Measurements from ENCODE around the gene LRRC51. TPM values are rescaled to one million over a fixed set of nuclear protein-coding genes. Genes with fewer than 3 reads are reported as not detected.
A peak's percentile ranks its signal among the peaks of the same experiment; 100 is the strongest.

Gene LRRC51, protein sequence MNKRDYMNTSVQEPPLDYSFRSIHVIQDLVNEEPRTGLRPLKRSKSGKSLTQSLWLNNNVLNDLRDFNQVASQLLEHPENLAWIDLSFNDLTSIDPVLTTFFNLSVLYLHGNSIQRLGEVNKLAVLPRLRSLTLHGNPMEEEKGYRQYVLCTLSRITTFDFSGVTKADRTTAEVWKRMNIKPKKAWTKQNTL
- total RNA-seq (2014; rRNA removed; shearing (Covaris generic); ENCODE audit: low replicate concordance): 9.4 and 14.9 TPM in 2 replicates

DNA sequence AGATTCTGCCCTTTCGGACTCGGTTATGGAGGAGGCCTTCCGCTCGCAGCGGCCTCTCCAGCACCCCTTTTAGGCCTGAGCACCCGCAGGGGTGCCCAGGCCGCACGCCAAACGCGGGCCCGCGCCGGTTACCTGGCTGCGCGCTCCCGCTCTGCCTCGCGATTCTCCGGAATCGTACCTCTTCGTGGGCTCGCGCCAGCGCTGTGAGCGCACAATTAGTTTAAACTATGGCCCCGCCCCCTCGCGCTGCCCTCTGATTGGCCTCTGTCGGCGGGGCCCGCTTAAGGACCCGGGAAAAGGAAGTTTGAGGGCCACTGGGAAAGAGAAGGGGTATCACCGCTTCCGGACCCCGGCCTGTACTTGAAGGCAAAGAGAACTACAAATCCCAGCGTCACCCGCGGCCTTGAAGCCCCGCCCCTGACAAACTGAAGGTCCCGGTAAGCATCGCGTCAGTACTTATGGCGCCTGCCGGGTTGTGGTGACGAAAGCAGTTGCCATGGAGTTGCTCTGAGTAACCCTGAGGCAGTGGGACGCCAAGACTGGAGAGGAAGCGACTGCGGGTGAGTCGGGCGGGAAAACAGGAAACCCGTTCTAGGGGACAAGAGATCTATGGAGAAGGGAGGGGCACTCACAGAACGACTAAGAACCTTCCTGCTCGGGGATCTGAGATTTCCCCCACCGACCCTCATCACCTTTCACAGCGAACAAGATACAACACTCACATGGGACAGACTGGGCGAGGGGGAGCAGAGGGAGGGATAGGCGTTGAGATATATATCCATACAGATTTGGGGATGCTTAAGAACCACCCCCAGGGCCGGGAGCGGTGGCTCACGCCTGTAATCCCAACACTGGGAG, at the start of gene LRRC51, which contains the start of gene NUMA1:
Gene LRRC51 (plus strand): TSS at position 525 of the 858 bp plus-strand sequence. CDS start 8,234 bp downstream, outside the sequence.
Gene NUMA1 (minus strand): TSS at position 217 of the 858 bp plus-strand sequence. CDS start 44,599 bp downstream, outside the sequence.
- peak; percentile 99 for DNase-seq (ENCODE audit: low read depth)
- in situ Hi-C loops (cut with HindIII; ENCODE audit: low pct_unique_long_range_greater_than_20kb, low sequenced_read_pairs): no loop called here

DNA sequence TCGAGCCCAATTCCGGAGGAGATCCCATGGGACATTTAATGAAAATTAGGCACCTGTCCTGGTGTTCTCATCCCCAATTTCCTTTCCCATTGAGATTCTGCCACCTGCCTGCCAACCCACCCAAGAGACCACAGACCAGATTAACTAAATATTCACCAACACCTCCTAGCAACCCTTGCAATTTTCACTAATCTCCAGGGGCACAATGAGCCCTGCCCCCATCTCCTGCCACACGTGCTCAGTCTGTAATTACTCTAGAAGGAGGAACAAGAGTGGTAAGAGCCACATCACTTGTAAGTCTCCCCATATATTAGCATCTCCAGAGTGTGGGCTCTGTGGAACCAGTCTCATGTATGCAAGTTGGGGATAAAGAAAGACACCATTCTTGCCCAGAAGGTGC, 44.0 kb upstream of the LRRC51 start:
- DNase-seq (ENCODE audit: low read depth): no peak
- in situ Hi-C loops (cut with HindIII; ENCODE audit: low pct_unique_long_range_greater_than_20kb, low sequenced_read_pairs): no loop called here

DNA sequence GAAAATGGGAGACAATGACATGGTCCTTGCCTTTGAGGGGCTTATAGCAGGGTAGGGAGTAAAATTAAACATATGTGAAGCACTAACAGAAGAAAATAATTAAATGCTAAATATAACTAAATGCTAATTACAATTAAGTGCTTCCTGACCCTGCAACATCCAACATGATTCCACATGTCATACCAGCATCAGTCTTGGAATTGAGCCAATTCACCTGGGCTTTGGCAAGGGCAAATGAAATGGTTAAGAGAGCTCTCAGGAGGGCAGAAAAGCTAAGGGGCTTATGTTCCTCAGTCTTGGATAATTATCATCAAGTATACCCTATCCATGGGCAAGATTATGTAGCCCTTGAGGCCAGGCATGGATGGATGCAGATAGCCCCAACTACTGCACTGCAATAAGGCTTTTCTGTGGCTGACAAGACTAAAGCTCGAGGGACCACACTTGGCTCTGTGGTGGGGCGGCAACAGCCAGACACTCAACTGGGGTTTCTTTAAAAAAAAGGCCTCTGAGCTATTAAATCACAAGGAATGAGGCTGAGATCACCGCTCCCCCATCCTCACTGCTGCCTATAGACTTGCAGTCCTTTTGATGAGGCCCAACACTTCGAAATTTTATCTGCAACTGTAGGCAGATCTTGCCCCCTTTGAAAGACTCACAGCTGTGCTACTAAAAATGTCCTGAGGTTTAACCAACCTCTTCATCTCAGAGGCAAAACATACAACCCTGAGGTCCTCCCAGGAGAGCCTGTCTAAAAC, 42.9 kb upstream of the LRRC51 start:
- in situ Hi-C loops (cut with HindIII; ENCODE audit: low pct_unique_long_range_greater_than_20kb, low sequenced_read_pairs): no loop called here
- DNase-seq (ENCODE audit: low read depth): no peak

DNA sequence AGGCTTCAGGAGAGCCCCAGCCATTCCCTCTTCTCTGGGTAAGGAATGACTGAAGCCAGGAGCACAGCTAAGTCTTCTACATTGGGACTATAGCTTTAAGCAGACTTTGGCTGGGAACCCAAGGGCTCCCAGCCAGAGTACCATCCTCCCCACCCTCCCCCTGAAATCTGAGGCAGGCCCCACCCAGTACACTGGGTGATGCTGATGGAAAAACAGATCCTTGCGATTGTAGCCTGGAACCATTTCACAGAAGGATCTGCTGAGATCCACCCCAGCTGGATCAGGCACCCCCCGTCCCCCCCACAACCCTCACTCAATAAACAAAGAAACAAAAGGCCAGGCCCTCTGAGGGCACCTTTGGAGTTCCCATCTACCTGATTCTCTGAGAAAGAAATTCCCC, 42.2 kb upstream of the LRRC51 start:
- in situ Hi-C loops (cut with HindIII; ENCODE audit: low pct_unique_long_range_greater_than_20kb, low sequenced_read_pairs): no loop called here
- no peak for DNase-seq (ENCODE audit: low read depth)

DNA sequence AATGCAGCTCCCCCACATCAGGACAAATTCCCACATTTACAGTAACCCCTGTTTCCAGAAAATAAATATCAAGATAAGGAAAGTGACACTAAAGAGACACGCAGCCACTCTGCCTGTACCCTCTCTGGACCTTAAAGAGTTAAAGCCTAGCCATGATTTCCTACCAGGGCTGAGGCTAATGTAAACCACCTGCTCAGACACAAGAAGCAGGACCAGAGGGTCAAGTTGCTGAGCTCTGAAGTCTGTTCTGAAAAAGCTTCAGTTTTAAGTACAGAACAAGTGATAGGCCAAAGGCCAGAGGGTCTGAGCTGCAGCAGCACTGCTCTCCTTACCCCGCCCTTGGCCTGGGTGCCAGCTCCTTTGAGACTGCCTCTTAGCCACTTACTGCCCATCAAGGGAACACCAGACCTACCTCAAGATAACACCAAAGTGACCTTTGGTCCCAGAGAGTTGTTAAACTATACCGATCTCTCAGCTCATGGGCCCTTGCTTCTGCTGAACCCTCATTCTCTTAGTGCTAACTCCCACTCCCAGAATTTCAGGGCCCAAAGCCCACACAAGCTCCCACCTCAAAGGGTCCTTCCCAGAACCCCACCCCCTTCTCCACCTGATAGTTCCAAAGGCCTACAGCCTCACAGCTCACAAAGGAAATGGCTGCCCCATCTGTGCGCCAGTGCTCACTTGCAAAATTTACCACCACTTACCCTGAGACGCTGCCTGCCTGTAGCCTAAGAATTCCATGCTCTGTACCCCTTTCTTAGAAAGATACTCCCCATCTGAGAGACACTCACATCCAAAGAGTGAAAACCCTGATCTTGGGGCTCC, 41.4 kb upstream of the LRRC51 start:
- in situ Hi-C loops (cut with HindIII; ENCODE audit: low pct_unique_long_range_greater_than_20kb, low sequenced_read_pairs): no loop called here
- DNase-seq (ENCODE audit: low read depth): no peak

DNA sequence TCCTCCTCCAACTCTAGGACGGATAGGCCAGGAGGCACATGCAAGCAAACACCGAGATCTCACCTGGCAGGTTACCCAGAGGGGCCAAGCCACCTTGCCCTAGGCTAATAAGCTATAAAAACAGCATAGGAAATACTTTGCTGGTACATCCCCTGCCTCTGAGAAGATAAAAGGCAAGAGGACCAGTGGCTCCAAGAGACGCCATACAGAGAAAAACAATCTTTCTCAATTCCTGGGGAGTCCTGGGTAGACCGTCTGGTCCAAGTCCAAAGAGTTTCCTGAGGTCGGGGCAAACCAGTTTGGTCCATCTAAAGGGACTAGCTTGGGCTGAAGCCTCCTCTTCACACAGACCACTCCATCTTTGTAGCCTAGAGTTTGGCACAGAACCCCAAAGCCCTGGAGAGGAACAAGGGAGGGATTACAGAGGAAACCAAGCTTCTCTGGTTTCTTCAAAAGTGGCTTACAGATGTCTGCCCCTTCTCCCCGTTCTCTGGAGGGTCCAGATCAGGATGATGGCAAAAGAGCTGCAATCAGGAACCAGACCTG, 40.7 kb upstream of the LRRC51 start:
- no peak for DNase-seq (ENCODE audit: low read depth)
- in situ Hi-C loops (cut with HindIII; ENCODE audit: low pct_unique_long_range_greater_than_20kb, low sequenced_read_pairs): no loop called here

DNA sequence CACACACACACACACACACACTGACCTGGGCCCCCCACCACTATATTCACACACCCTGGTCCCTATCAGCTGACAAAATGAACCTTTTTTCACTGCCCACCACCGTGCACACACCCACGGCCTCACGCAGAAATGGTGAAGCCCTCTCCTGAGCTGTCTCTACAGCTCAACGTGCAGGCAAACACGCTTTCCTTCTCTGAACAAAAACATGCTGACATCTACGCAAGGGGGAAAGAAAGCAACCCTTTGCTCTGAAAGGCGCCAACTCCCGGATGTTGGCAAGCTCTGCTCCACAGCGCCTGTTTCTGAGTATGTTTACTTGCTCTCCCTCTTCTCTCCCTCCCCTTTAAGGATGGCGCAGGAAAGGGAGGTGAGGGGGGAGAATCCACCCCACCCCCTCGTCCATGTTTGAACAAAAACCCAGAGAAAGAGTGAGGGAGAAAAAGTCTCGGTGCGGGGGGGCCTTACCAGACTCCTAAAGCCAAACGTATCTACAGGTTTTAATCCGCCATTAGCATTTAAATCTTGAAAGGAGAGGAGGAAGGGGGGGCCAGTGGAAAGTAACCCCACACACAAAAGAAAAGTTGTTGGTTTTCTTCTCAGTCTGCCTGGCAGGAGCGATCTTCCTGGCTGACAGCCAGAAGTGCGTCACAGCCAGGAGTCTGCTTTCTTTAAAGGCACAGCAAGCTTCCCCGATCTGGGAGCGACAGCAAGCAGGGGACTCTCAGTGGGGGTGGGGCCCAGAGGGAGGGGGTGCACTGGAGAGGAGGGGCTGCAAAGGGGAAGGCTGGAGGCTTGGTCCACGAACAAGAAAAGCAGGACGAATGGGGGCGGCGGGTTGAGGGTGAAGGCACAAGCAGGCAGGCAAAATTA, 39.9 kb upstream of the LRRC51 start:
- DNase-seq (ENCODE audit: low read depth): peak; percentile 95
- in situ Hi-C loops (cut with HindIII; ENCODE audit: low pct_unique_long_range_greater_than_20kb, low sequenced_read_pairs): no loop called here

DNA sequence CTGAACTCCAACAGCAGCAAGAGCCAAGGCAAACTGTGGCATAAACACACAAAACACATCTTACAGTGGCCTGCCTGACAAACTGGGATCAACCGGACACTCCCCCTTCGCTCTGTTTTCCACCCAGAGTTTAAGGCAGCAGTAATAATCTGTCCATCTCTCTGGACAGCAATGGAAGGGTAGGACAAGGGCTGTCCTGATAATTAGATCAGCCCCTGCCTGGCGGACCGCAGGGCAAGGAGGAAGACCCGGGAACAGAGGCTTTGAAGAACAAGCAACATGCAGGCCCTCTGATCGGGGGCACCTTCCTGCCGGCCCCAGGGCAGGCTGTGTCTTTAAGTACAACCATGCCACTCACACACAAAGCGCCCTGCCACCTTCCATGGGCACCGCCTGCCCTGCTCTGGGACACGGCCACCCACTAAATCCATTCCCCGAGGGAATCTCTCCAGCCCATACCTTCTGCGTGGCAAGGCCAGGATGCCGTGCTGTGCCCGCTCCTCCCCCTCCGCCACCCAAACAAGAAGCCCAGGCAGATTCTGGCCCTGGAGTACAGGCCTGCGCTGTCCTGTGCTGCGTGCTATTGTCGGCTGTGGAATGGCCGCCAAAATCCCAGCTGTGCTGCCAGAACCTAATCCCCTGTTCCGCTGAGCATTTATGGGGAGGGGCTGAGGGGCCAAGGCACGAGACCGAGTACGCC, 39.1 kb upstream of the LRRC51 start:
- in situ Hi-C loops (cut with HindIII; ENCODE audit: low pct_unique_long_range_greater_than_20kb, low sequenced_read_pairs): no loop called here
- DNase-seq (ENCODE audit: low read depth): peak; percentile 73

DNA sequence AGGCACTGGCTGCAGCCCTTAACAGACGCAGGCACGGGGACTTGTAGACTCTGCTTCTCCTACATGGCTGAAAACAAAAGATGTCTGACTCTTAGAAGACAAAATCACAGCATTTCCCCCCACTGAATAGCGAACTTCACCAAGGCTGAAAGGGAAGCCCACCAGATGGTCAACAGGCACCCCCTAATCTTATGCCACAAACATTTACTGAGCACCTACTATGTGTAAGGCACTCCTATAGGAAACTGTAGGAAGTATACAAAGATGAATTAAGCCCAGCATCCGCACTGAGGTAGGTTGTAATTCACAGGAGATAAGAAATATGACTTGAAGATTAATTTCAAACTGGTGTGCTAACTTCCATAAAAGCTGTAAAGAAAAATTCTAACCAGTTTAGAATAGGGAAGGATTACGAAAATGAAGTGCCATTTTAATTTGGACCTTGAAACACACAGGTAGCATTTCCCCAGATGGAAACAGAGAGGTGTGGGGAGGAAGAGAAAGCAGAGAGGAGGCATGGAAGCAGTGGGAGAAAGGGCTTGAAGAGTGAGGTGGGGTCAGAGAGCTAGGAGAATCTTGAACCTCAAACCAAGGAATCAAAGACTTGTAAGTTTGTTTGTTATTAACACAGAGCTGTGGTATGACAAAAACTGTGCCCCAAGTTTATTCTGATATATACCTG, 38.4 kb upstream of the LRRC51 start:
- DNase-seq (ENCODE audit: low read depth): no peak
- in situ Hi-C loops (cut with HindIII; ENCODE audit: low pct_unique_long_range_greater_than_20kb, low sequenced_read_pairs): no loop called here

DNA sequence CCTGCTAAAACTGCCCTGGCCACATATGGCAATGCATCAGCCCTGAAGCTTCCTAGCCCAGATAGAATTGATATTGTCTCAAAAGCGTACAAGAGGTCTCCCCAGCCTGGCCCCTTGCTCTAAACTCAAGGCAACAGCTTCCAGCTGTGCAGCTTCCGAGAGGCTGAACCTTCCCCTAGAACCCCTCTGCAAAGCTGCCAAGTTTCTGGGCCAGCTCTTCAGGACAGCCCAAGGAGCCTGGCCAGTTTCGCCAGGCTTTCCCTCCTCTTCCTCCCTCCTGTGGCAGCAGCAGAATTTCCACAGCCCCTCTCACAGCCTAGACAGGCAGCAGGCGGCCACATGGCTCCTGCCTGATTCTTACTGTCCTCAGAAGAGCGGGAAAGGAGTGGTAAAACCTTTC, 34.8 kb upstream of the LRRC51 start:
- in situ Hi-C loops (cut with HindIII; ENCODE audit: low pct_unique_long_range_greater_than_20kb, low sequenced_read_pairs): no loop called here
- no peak for DNase-seq (ENCODE audit: low read depth)

DNA sequence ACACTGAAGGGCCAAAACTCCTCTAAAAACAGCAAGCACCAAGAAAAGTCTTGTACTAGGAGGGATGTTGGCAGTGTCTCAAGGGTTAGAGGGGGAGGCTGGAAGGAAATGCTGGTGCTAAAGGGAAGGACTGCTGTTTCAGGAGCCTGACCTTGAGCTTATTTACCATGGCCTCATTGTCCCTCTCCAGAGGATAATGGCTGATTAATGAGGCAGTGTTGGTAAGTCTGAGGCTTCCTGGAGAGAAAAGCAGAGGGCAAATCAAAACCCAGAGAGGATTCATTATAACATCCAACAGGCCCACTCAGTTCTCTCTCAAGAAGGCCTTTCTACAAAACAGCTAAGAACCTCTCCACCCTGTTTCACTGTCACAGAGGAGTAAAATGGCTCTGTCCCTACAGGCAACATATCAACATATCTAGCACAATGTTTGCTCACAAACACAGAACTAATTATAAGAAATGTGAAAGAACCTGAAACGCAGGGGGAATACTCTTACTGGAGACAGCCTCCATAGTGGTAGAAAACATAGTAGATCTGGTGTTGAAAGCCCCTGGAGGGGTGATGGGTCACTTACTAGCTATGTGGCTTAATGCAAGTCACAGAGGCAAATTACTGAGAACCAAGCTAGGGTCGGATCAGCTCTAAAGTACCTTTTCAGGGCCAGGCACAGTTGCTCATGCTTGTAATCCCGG, 31.7 kb upstream of the LRRC51 start:
- no peak for DNase-seq (ENCODE audit: low read depth)
- in situ Hi-C loops (cut with HindIII; ENCODE audit: low pct_unique_long_range_greater_than_20kb, low sequenced_read_pairs): no loop called here

DNA sequence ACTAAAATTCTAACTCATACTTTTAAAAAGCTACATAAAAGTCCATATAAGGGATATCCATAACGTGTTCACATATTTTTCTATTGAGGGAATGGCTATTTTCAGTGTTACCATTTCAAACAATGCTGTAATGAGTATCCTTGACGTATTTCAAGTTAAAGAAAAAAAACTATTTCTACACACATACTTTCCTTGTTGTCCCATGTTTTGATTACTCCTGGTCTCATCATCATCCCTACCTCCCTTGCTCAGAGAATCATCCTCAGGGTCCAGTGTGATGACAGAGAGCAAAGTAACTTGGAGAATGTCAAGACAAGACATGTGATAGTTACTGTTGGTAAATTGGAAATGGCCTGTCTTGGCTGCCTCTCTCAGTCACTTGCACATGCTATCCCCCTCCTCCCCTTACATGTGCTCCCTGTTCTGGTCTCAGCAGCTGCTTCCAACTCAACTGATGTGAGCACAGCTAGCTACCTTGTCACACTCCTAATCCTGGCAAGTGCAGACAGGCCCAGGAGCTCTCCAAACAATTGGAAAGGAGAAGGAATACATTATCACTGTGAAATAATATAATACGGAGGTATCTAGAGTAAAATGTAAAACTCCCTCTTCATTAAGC, 22.1 kb upstream of the LRRC51 start:
- in situ Hi-C loops (cut with HindIII; ENCODE audit: low pct_unique_long_range_greater_than_20kb, low sequenced_read_pairs): no loop called here

DNA sequence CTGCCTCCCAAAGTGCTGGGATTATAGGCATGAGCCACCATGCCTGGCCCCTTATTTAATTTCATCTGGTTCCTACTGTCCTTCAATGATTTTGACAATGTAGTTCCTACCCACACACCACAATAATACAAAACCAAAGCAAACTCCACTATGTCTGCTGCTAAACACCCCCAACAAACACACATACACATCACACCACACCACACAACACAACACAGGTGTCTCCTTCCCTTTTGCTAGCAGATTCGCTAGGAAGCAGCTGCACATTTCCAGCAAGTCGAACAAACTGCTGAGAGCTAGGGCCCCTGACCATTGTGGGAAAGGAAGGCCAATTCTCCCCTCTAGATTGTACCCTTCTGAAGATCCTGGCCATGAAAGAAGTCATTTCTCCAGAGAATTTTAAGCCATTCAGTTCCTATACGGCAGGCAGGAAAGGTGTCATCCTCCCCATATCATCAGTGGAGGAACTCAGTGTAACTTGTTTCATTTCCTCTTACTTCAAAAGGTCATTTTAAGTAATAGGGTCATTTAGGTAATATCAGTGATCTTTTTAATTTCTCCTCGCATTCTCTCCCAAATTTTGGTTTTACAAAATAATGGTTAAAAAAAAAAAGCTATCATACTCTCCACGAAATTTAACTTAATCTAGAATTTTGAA, 18.8 kb upstream of the LRRC51 start:
- DNase-seq (ENCODE audit: low read depth): no peak
- in situ Hi-C loops (cut with HindIII; ENCODE audit: low pct_unique_long_range_greater_than_20kb, low sequenced_read_pairs): no loop called here

More for the DNA sequence above, 22.1 kb upstream of the LRRC51 start:
- no peak for DNase-seq (ENCODE audit: low read depth)

DNA sequence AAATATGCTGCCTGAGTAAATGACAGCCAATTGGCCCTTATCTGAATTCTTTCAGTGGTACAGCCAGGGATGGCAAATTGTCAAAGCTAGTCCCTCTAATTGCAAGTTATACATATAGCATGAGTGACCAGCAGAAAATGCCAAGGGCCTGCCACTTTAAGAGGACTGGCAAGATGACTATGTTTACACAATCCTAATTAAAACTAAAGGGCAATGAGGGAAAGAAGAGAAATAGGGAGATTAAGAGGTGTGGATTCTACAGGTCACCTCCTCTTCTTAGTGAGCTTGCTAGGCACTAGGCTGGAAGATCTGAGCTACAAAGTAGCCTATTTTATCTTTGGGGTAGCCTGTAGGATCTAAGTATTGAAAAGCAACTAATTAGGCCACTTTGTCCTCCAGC, 13.8 kb upstream of the LRRC51 start:
- no peak for DNase-seq (ENCODE audit: low read depth)
- in situ Hi-C loops (cut with HindIII; ENCODE audit: low pct_unique_long_range_greater_than_20kb, low sequenced_read_pairs): no loop called here
